VCaP (cell line): ENCODE data around the gene TRPM1.

Source experiments
- H3K27ac ChIP-seq: fragments of 450-650 bp; 2 replicates; pipeline ENCODE4 v1.5.1; 2017
- TF ChIP-seq, protein P1 (sequence below): fragments of 450-650 bp; conservative IDR thresholded peaks from 2 replicates; pipeline ENCODE4 v1.5.1; 2017; ENCODE audit warnings: mild to moderate bottlenecking, moderate library complexity

The TRPM1 gene

DNA sequence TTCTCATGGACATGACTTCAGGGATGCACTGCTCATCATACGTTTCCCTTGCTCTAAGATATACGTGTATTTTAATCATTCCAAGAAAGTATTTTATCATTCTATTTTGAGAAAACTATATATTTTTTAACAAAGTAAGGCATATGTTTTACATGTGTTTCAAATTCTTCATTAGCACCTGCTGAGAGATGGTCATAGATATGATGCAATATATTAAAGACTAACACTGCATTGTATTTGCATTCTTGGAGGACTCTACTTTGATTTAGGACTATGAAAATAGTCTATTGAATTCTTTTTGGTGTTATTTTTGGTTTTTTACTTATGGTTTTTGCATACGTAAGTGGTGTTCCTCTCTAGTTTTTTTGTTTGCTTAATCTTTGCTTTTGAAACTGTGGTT, 55.9 kb downstream of the TRPM1 start:
- H3K27ac ChIP-seq, result no peak overlapping the region
- TF ChIP-seq, protein P1, sequence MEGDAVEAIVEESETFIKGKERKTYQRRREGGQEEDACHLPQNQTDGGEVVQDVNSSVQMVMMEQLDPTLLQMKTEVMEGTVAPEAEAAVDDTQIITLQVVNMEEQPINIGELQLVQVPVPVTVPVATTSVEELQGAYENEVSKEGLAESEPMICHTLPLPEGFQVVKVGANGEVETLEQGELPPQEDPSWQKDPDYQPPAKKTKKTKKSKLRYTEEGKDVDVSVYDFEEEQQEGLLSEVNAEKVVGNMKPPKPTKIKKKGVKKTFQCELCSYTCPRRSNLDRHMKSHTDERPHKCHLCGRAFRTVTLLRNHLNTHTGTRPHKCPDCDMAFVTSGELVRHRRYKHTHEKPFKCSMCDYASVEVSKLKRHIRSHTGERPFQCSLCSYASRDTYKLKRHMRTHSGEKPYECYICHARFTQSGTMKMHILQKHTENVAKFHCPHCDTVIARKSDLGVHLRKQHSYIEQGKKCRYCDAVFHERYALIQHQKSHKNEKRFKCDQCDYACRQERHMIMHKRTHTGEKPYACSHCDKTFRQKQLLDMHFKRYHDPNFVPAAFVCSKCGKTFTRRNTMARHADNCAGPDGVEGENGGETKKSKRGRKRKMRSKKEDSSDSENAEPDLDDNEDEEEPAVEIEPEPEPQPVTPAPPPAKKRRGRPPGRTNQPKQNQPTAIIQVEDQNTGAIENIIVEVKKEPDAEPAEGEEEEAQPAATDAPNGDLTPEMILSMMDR, result no peak

DNA sequence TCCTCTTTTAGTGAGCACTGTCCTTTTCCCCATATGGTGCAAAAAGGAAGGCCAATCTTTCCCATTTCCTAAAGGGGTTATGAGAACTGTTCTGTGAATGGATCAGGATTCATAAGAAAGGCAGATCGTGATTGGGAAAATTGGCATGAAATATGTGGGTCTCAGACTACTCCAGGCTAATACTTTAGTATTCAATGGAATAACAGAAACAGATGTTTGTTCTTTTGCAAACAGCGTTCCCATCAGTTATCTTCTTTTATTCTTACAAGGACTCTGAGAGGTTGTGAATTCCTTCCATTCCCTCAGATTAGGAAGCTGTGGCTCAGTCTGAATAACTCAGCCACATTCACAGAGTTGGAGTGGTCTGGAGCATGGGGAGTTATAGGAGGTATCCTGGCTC, 58.8 kb downstream of the TRPM1 start:
- TF ChIP-seq, protein P1, result no peak

DNA sequence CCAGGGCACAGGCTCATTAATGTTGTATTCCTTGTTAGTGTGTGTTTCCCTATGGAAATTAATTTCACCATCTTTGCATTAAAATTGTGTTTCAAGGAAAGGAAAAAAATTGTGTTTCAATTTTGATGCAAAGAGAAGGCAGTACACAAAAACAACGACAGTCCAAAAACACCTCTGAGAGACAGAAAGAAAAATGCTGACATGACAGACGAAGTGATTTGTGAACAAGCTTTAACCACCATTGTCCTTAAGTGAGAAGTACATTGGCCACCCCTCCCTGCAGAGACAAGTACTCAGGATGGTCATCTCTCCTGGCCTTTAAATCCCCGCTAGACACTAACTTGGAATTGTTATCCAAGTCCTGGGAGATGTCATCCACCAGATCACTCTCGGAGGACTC, 59.9 kb downstream of the TRPM1 start:
- TF ChIP-seq, protein P1, result no peak
- no peak overlapping the region for H3K27ac ChIP-seq

More for the DNA sequence above, 58.8 kb downstream of the TRPM1 start:
- H3K27ac ChIP-seq, result no peak overlapping the region

DNA sequence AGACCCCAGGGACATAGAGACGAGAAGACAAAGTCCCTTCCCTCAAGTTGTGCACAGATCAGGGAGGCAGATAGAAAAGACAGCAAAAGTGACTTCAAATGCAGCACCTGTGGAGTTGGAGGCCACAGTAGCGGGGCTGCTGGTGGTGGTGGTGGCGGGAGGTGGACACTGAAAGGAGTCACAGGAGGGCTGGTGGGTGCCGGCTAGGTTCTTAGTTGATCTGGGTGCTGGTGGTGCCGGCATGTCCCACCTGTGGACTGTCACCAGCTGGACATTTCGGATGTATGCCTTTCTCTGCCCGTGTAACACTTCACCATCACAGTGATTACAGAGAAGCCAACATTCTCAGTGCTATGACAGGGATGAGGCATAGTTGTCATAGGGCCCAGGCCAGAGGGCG, 60.9 kb downstream of the TRPM1 start:
- TF ChIP-seq, protein P1, result no peak
- H3K27ac ChIP-seq, result no peak overlapping the region

DNA sequence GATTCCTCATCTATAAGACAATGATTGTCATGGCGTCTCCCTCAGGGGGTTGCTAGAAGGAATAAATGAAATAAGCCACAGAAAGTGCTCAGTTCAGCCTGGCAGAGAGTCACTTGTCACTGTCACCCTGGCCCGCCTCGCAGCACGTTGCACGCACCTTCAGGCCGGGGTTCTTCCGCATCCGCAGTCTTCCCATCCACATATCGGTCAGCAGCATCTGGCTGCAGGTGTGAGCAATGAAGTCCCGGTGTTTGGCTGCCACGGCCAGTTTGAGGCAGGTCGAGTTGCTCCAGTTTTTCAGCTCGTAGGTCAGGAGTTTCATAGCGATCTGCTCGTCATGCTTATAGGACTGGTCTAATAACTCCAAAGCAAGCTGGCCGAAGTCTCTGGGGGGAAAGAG, 61.6 kb downstream of the TRPM1 start:
- no peak overlapping the region for H3K27ac ChIP-seq
- TF ChIP-seq, protein P1, result no peak

DNA sequence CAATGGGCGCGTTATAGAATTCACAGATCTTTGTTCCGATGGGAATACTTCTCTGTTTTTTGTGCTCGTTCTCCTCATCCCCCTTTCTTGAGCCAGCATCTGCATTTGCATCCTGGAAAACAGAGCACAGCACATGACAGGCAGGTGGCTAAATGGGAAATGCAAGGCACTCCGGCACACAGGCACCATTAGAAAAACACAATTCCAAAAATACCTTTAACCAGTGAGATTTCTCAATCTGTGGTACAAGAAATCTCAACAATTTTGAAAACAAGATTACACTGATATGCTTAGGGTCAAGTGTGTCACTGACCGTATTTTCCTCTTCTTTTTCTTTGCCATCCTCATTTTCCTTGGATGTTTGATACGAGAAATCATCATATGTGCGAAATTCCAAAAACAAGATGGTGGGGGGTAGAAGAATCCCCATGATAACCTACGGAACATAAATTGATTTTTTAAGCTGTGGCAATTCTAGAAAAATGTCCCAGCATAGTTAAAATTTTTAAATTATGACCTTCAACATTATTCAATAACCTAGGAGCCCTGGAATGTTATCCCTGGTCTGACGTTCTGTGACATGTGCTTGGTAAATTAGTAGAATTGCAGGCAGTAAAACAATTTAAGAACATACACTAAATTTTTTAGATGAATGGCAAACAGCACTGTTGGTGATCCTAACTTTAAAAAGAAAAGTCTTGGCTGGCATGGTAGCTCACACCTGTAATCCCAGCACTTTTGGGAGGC, 63.6 kb downstream of the TRPM1 start:
- no peak overlapping the region for H3K27ac ChIP-seq
- TF ChIP-seq, protein P1, result no peak

DNA sequence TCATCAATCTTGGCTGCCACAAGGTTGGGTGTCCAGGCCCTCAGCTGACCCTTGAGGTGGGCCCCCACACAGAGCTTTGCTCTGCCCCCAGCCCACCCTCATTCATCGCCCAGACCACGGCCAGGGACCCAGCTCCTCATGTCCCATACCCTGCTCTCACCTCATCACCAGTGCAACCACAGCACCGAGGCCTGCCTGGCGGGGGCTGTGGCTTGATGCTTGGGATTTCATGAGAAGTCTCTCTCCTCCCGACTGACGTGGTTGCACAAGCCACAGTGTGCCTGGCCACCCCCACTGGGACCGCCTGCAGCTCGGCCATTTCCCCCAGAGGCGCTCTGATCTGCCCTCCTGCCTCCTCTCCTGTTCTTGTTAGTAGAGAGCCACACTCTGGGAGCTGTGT, 64.7 kb downstream of the TRPM1 start:
- TF ChIP-seq, protein P1, result no peak

More for the DNA sequence above, 64.7 kb downstream of the TRPM1 start:
- H3K27ac ChIP-seq, result no peak overlapping the region
